ENCODE data around the gene ANTXR1.

Gene ANTXR1

GRCh38 chr2:69111076-69111475 lies 98.1 kb downstream of the ANTXR1 start:
- TF ChIP-seq CSRNP3 (CRISPR knock-in tag; IDR thresholded peaks at IDR 0.05) (no peak), ZFP30 (CRISPR knock-in tag; IDR thresholded peaks at IDR 0.05) (no peak), SNAI2 (CRISPR knock-in tag; IDR thresholded peaks at IDR 0.05) (no peak), PPARA (CRISPR knock-in tag; IDR thresholded peaks at IDR 0.05; ENCODE audit: borderline replicate concordance) (no peak), ZNF70 (CRISPR knock-in tag; IDR thresholded peaks at IDR 0.05) (no peak), CSDC2 (CRISPR knock-in tag; IDR thresholded peaks at IDR 0.05) (no peak), ARNTL (CRISPR knock-in tag; IDR thresholded peaks at IDR 0.05; ENCODE audit: borderline replicate concordance, low read depth) (no peak), ZC3H10 (CRISPR knock-in tag; IDR thresholded peaks at IDR 0.05) (no peak), OSR1 (CRISPR knock-in tag; IDR thresholded peaks at IDR 0.05) (no peak), CREB5 (CRISPR knock-in tag; IDR thresholded peaks at IDR 0.05; ENCODE audit: low read depth) (no peak), BACH2 (CRISPR knock-in tag; IDR thresholded peaks at IDR 0.05; ENCODE audit: borderline replicate concordance) (no peak), TSHZ2 (CRISPR knock-in tag; IDR thresholded peaks at IDR 0.05) (no peak), ZNF8 (CRISPR knock-in tag; IDR thresholded peaks at IDR 0.05) (no peak), ZNF565 (CRISPR knock-in tag; conservative IDR thresholded peaks at IDR 0.05; ENCODE audit: low read depth) (no peak), POU6F1 (CRISPR knock-in tag; IDR thresholded peaks at IDR 0.05; ENCODE audit: borderline replicate concordance, low read depth) (no peak), ISL1 (CRISPR knock-in tag; IDR thresholded peaks at IDR 0.05) (no peak)
- TF ChIP-seq, protein P1, sequence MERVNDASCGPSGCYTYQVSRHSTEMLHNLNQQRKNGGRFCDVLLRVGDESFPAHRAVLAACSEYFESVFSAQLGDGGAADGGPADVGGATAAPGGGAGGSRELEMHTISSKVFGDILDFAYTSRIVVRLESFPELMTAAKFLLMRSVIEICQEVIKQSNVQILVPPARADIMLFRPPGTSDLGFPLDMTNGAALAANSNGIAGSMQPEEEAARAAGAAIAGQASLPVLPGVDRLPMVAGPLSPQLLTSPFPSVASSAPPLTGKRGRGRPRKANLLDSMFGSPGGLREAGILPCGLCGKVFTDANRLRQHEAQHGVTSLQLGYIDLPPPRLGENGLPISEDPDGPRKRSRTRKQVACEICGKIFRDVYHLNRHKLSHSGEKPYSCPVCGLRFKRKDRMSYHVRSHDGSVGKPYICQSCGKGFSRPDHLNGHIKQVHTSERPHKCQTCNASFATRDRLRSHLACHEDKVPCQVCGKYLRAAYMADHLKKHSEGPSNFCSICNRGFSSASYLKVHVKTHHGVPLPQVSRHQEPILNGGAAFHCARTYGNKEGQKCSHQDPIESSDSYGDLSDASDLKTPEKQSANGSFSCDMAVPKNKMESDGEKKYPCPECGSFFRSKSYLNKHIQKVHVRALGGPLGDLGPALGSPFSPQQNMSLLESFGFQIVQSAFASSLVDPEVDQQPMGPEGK (CRISPR knock-in tag; IDR thresholded peaks at IDR 0.05; ENCODE audit: borderline replicate concordance) = no peak
- ATAC-seq = no peak

DNA sequence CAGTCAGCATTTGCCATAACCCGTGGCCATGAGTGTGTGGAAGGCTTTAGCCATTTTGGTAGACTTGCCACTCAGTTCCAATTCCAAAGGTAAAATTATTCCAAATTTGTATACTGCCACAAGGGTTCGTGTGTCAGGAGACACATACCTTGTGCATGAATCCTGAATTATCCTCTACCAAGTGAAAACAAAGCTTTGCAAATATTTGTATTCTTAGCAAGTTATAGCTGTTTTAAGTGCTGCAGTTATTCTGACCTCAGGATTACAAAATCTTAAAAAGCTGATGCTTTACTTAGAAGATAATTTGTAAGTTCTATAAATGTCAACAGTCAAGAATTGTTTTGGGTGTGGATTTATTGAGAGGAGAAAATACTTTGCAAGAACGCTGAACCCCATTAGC lies 100.6 kb downstream of the ANTXR1 start:
- no peak for ATAC-seq

DNA sequence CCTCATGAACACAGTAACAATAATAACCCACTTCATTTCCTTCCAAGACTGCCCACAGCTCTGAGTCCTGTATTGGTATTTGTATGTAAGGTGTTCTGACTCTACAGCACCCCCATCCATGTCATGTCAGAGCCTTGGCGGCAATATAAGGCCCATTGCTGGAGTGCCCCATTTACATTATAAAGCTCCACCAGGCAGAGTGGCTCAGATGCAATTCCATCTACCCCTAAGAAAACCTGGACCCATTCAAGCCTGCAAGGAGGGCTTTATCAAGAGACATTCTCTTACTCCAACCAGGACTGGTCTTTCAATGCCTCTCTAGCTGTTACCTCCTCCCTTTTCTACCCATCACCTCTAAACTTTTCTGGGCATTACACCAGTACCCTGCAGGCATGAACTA lies 101.6 kb downstream of the ANTXR1 start:
- no peak for ATAC-seq
- TF ChIP-seq GLIS3 (CRISPR knock-in tag; IDR thresholded peaks at IDR 0.05) (no peak), CREB5 (CRISPR knock-in tag; IDR thresholded peaks at IDR 0.05; ENCODE audit: low read depth) (no peak), ZFP3 (CRISPR knock-in tag; IDR thresholded peaks at IDR 0.05) (no peak), BACH2 (CRISPR knock-in tag; IDR thresholded peaks at IDR 0.05; ENCODE audit: borderline replicate concordance) (no peak), SNAI2 (CRISPR knock-in tag; IDR thresholded peaks at IDR 0.05) (no peak), ZNF8 (CRISPR knock-in tag; IDR thresholded peaks at IDR 0.05) (no peak), ZFP30 (CRISPR knock-in tag; IDR thresholded peaks at IDR 0.05) (no peak), CSDC2 (CRISPR knock-in tag; IDR thresholded peaks at IDR 0.05) (no peak), POU6F1 (CRISPR knock-in tag; IDR thresholded peaks at IDR 0.05; ENCODE audit: borderline replicate concordance, low read depth) (no peak), TOX (CRISPR knock-in tag; IDR thresholded peaks at IDR 0.05; ENCODE audit: borderline replicate concordance) (no peak), ISL1 (CRISPR knock-in tag; IDR thresholded peaks at IDR 0.05) (no peak), RARB (CRISPR knock-in tag; IDR thresholded peaks at IDR 0.05) (no peak), TCF4 (CRISPR knock-in tag; IDR thresholded peaks at IDR 0.05; ENCODE audit: borderline replicate concordance) (no peak), ZNF565 (CRISPR knock-in tag; conservative IDR thresholded peaks at IDR 0.05; ENCODE audit: low read depth) (no peak)
- TF ChIP-seq, protein P1 (CRISPR knock-in tag; IDR thresholded peaks at IDR 0.05; ENCODE audit: borderline replicate concordance) = no peak

More for the DNA sequence above, 100.6 kb downstream of the ANTXR1 start:
- no peak for TF ChIP-seq ZNF565 (CRISPR knock-in tag; conservative IDR thresholded peaks at IDR 0.05; ENCODE audit: low read depth)
- no peak for TF ChIP-seq GLIS3 (CRISPR knock-in tag; IDR thresholded peaks at IDR 0.05)
- no peak for TF ChIP-seq ZFP3 (CRISPR knock-in tag; IDR thresholded peaks at IDR 0.05)
- no peak for TF ChIP-seq PPARA (CRISPR knock-in tag; IDR thresholded peaks at IDR 0.05; ENCODE audit: borderline replicate concordance)
- TF ChIP-seq ZNF70 (CRISPR knock-in tag; IDR thresholded peaks at IDR 0.05) = no peak
